ENCODE measurements around the gene CADPS.

DNA sequence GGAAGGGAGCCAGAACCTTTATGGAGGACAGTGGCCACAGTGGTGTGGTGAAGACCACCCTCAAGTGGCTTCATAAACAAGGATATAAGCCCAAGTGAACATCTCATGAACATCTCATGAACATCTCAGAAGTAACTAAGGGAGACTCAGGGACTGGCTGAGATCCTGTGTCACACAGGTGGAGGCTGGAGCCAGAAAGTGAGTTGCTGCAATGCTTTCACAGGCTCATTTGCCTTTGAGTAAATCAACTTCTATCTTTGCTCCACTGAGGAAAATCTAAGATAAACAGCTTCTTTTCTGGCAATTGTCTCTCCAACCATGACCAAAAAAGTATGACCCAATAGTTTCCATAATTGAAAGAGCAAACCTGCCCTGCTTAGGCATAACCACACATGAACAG, 152.9 kb downstream of the CADPS start:
- TF ChIP-seq, protein P1, sequence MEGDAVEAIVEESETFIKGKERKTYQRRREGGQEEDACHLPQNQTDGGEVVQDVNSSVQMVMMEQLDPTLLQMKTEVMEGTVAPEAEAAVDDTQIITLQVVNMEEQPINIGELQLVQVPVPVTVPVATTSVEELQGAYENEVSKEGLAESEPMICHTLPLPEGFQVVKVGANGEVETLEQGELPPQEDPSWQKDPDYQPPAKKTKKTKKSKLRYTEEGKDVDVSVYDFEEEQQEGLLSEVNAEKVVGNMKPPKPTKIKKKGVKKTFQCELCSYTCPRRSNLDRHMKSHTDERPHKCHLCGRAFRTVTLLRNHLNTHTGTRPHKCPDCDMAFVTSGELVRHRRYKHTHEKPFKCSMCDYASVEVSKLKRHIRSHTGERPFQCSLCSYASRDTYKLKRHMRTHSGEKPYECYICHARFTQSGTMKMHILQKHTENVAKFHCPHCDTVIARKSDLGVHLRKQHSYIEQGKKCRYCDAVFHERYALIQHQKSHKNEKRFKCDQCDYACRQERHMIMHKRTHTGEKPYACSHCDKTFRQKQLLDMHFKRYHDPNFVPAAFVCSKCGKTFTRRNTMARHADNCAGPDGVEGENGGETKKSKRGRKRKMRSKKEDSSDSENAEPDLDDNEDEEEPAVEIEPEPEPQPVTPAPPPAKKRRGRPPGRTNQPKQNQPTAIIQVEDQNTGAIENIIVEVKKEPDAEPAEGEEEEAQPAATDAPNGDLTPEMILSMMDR (optimal IDR thresholded peaks at IDR 0.05 in 1 of 3, IDR thresholded peaks at IDR 0.05 in 1 of 3, conservative IDR thresholded peaks at IDR 0.05 in 1 of 3; ENCODE audit: extremely low read depth in 1 of 3, insufficient read depth in 2 of 3, low read length in 3 of 3): no peak
- TF ChIP-seq EZH2 (IDR thresholded peaks at IDR 0.05; ENCODE audit: low read length): no peak
